NT2/D1 (cell line): ENCODE results near the gene NIM1K.

ENCODE experiments used
- YY1 ChIP-seq: IDR thresholded peaks from 2 replicates; pipeline ENCODE4 v1.6.1; 2011; ENCODE audit not compliant: insufficient read length, insufficient read depth
- ZNF274 ChIP-seq: IDR thresholded peaks from 2 replicates; pipeline ENCODE4 v1.6.1; 2011; ENCODE audit warnings: mild to moderate bottlenecking, low read depth, low read length

GRCh38 chr5:43304525-43304924 is 112.5 kb downstream of the NIM1K start:
- no peak for TF ChIP-seq ZNF274
- no peak for TF ChIP-seq YY1
